Measurements from ENCODE around the gene MALAT1.

- no peak for TF ChIP-seq POLR2AphosphoS5 (IDR thresholded peaks at IDR 0.05; ENCODE audit: low read depth, low read length)
- TF ChIP-seq MAX (IDR thresholded peaks at IDR 0.05): no peak
- TF ChIP-seq CTCF (IDR thresholded peaks at IDR 0.05 in 2 of 3, conservative IDR thresholded peaks at IDR 0.05 in 1 of 3; ENCODE audit: borderline replicate concordance in 1 of 3, insufficient read depth in 1 of 3, low read depth in 2 of 3, low read length in 2 of 3): no peak
- TF ChIP-seq YY1 (IDR thresholded peaks at IDR 0.05; ENCODE audit: extremely low read depth, insufficient replicate concordance, low read depth, low read length): no peak
- TF ChIP-seq SP1 (IDR thresholded peaks at IDR 0.05; ENCODE audit: low read depth): no peak
- no peak for TF ChIP-seq POLR2A (IDR thresholded peaks at IDR 0.05; ENCODE audit: borderline replicate concordance, extremely low read depth, insufficient read depth, insufficient read length)
- TF ChIP-seq EZH2phosphoT487 (IDR thresholded peaks at IDR 0.05; ENCODE audit: borderline replicate concordance): no peak
- TF ChIP-seq ZFX (IDR thresholded peaks at IDR 0.05): no peak
- no peak for TF ChIP-seq TCF7L2 (IDR thresholded peaks at IDR 0.05; ENCODE audit: borderline replicate concordance, extremely low read depth, insufficient read depth, insufficient read length)
- no peak for TF ChIP-seq REST (IDR thresholded peaks at IDR 0.05; ENCODE audit: low read depth)
- no peak for TF ChIP-seq SIN3A (IDR thresholded peaks at IDR 0.05; ENCODE audit: low read depth)
- no peak for TF ChIP-seq EZH2 (IDR thresholded peaks at IDR 0.05)
- TF ChIP-seq CEBPB (IDR thresholded peaks at IDR 0.05; ENCODE audit: low read depth): no peak
Measured at GRCh38 chr11:65538232-65538914, 39.5 kb downstream of the MALAT1 start.

Data from HCT116 (cell line).